Cardiac muscle cell (in vitro differentiated cells and primary cell): ENCODE data around the gene C7orf25. TPM values are rescaled to one million over a fixed set of nuclear protein-coding genes. Genes with fewer than 3 reads are reported as not detected.

Experiments
- DNase-seq, 2 donors: peaks; one replicate each; pipeline versions ENCODE4 v3.0.0 to v3.0.0-alpha.2; 2010 to 2017; ENCODE audit warnings: low read depth in 1 of 2, low spot score in 1 of 2
- H3K27ac ChIP-seq: fragments of 200-600 bp; sonication (generic); 2 replicates; pipeline ENCODE4 v1.5.1; 2016
- H3K27me3 ChIP-seq: fragments of 200-600 bp; sonication (generic); 2 replicates; pipeline ENCODE4 v1.6.0; 2016; ENCODE audit warnings: control low read depth
- H3K36me3 ChIP-seq: fragments of 200-600 bp; sonication (generic); 2 replicates; pipeline ENCODE4 v1.5.1; 2016; ENCODE audit warnings: control low read depth
- H3K4me1 ChIP-seq: fragments of 200-600 bp; sonication (generic); 2 replicates; pipeline ENCODE4 v1.8.1; 2017; ENCODE audit warnings: low read depth, mild to moderate bottlenecking, mixed run types
- H3K4me3 ChIP-seq: fragments of 200-600 bp; sonication (generic); 2 replicates; pipeline ENCODE4 v1.5.1; 2016; ENCODE audit warnings: mild to moderate bottlenecking
- H3K9me3 ChIP-seq: fragments of 200-600 bp; sonication (generic); 2 replicates; pipeline ENCODE4 v1.5.1; 2017; ENCODE audit warnings: low read depth, mild to moderate bottlenecking, control low read depth
- CTCF ChIP-seq: IDR thresholded peaks from 2 replicates; pipeline ENCODE4 v1.5.1; 2012; ENCODE audit warnings: low read depth, mild to moderate bottlenecking, low read length
- polyA plus RNA-seq: library from polyadenylated mRNA; unstranded; fragments of >200 nt; fragmentation: Nextera tagmentation; extraction: Ambion mirVana; gene quantifications from 2 replicates; pipeline ENCODE4 v1.2.1, GENCODE V29; 2016
- total RNA-seq: library from RNA; depleted of rRNA; stranded (reverse); fragments of >200 nt; gene quantifications from 2 replicates; pipeline ENCODE4 v1.2.3, GENCODE V29; 2016

C7orf25 gene
- total and polyA plus RNA-seq, 2 experiments from 2014 or later = 5.1 to 10.4 TPM

DNA sequence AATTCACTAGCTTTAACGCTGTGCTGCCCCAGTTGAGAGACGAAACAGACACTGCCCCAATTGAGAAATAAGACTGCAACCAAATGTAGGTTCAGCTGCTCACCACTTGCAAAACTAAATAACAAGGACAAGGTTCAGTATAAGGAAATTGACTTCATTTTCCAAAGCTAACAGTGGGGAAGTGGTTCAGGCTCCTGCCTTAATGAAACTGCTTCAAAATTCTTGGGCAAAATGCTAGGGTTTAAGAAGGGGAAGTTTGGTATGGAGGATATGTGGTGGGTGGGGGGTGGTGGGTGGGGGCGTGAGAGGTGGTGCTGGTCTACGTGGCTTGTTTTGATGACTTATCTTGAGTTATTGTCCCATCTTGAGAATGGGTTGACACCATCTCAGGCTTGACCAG, 42.1 kb upstream of the C7orf25 start:
- H3K36me3 ChIP-seq = no peaks in the 10 kb centered on the region
- no peak for TF ChIP-seq CTCF
- no peaks in the 10 kb centered on the region for H3K27me3 ChIP-seq
- no peaks in the 10 kb centered on the region for H3K9me3 ChIP-seq
- H3K27ac ChIP-seq = no peak overlapping the region
- DNase-seq = no peak
- H3K4me1 ChIP-seq = no peaks in the 10 kb centered on the region
- no peak overlapping the region for H3K4me3 ChIP-seq

GRCh38 chr7:42952328-42952727, 40.5 kb upstream of the C7orf25 start:
- Histone ChIP-seq H3K27ac (no peak overlapping the region), H3K4me1 (no peaks in the 10 kb centered on the region), H3K27me3 (no peaks in the 10 kb centered on the region), H3K4me3 (no peak overlapping the region), H3K36me3 (no peaks in the 10 kb centered on the region), H3K9me3 (no peaks in the 10 kb centered on the region)
- no peak for DNase-seq
- no peak for TF ChIP-seq CTCF

GRCh38 chr7:42950417-42950816, 38.5 kb upstream of the C7orf25 start:
- H3K9me3 ChIP-seq = no peaks in the 10 kb centered on the region
- H3K4me1 ChIP-seq = no peaks in the 10 kb centered on the region
- TF ChIP-seq CTCF = no peak
- no peaks in the 10 kb centered on the region for H3K36me3 ChIP-seq
- H3K4me3 ChIP-seq = no peak overlapping the region
- DNase-seq = no peak
- H3K27me3 ChIP-seq = no peaks in the 10 kb centered on the region
- no peak overlapping the region for H3K27ac ChIP-seq

GRCh38 chr7:42947521-42947920, 35.7 kb upstream of the C7orf25 start:
- Histone ChIP-seq H3K4me1 (no peaks in the 10 kb centered on the region), H3K9me3 (no peaks in the 10 kb centered on the region), H3K4me3 (no peak overlapping the region), H3K27ac (no peak overlapping the region), H3K36me3 (no peaks in the 10 kb centered on the region), H3K27me3 (no peaks in the 10 kb centered on the region)
- no peak for DNase-seq
- TF ChIP-seq CTCF = no peak

DNA sequence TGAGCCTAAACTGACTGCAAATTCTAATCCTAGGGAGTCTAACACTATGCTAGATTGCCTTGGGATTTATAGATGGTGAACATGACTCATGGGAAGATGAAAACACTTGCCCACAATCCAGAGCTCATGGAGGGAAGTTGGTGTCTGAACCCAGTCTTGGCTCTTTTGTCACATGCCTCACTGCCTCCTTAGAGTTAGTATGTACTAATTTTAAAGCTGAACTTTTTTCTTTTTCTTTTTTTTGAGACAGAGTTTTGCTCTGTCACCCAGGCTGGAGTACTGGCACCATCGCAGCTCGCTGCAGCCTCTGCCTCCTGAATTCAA, 34.7 kb upstream of the C7orf25 start:
- DNase-seq = no peak
- no peak for TF ChIP-seq CTCF
- no peaks in the 10 kb centered on the region for H3K36me3 ChIP-seq
- no peaks in the 10 kb centered on the region for H3K27me3 ChIP-seq
- no peaks in the 10 kb centered on the region for H3K4me1 ChIP-seq
- no peak overlapping the region for H3K27ac ChIP-seq
- H3K4me3 ChIP-seq = no peak overlapping the region
- H3K9me3 ChIP-seq = no peaks in the 10 kb centered on the region
